Cardiac septum (tissue), 1 donor: ENCODE results near the gene JMJD8. TPM values are rescaled to one million over a fixed set of nuclear protein-coding genes. Genes with fewer than 3 reads are reported as not detected.
A peak's percentile ranks its signal among the peaks of the same experiment; 100 is the strongest.

ENCODE experiments used
- DNase-seq: peaks from one replicate; pipeline ENCODE4 v3.0.0-alpha.2; 2020; ENCODE audit warnings: low spot score
- intact Hi-C: fragments of 100-400 bp; cut with DNase I; formaldehyde crosslinking; loops from one replicate; pipeline ENCODE4 v1.14.0; 2022
- total RNA-seq: library from RNA; stranded (reverse); fragmentation: NEBNext Ultra II Directional; extraction: Animal tissue kit (Norgen Biotek cat#: 25700); gene quantifications from one replicate; pipeline ENCODE4 v1.2.1, GENCODE V29; 2021
- donor health status: DM: no; HTN: no; CAD: no.

JMJD8 gene
- total RNA-seq, 1 donor from 2014 or later = 50.5 TPM

DNA sequence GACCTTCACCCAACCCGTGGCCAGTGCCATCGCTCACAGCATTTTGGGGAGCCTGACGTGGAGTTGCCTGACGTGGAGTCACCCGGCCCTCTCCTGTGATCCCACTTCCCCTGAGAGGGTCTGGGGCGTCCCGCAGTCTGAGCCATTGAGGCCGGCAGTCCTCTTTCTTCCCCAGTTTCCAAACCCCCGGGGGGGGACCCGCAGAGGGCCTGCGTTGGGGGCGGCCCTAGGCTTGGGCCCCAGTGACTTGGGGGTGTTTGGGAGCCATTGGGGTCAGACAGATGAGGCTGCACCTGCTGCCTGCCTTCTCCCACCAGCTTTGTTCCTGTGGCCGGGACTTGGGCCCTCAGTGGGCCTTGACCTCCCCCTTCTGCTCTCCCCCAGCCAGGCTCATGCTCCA, 14.5 kb downstream of the JMJD8 start:
- no peak for DNase-seq
- intact Hi-C loops = no loop called here

DNA sequence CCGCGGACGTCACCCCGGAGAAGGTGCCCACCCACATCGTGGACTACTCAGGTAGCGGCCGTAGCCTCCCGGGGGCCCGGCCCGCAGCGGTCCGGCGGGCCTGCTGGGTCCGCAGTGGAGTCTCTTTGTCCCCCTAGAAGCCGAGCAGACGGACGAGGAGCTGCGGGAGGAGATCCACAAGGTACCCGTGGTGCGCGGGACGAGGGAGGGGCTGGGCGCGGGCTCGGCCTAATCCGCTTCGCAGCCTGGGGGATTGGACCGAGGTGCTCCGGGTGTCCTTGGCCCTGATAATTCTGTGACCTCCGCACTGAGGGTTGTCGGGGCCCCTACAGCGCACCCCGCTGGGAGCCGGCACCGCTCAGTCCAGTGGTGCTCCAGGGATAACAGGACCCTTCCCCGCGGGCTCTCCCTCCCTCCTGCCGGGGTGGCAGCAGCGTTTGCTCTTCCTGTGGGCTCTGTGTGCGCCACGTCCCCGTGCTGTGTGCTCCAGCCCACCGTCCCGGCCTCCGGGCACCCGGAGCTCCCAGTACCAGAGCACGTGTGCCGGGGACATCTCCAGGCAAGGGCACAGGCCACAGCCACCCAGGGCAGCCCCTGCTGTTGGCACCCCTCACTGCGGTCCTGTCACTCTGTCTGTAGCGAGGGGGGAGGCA, 15.5 kb downstream of the JMJD8 start:
- DNase-seq = no peak
- intact Hi-C loops = no loop called here

DNA sequence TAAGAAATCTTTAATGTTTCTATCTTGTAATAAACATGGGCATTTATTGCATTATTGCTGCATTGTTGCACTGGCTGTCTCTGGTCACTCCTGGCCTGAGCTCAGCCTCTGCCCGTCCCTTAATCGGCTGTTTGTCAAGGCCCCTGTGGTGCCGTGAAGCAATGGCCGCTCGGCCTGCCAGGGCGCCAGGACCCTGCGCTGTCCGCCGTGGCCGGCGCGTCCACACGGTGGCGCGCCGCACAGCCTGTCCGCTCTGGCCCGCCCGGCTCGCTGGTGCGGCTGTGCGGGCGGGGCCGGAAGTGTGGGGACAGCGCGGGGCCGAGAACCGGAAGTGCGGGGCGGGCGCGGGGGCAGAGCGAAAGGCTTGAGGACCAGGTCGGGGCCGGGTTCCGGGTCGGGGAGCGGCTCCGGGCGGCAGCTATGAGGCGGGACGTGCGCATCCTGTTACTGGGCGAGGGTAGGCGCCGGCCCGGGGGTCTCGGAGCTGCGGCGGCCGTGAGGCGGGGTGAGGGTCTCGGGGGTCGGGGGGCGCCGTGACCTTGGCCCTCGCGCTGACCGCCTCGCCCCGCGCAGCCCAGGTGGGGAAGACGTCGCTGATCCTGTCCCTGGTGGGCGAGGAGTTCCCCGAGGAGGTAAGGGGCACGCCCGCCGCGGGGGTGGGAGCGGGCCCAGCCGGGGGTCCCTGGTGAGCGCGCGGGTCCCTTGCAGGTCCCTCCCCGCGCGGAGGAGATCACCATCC, 16.2 kb downstream of the JMJD8 start, which contains the start of gene RHOT2:
TSS of gene RHOT2 (plus strand) at position 353 of the 739 bp plus-strand sequence. CDS start at position 421, 68 bp downstream.
- intact Hi-C loops = no loop called here
- DNase-seq = peak; percentile 96

DNA sequence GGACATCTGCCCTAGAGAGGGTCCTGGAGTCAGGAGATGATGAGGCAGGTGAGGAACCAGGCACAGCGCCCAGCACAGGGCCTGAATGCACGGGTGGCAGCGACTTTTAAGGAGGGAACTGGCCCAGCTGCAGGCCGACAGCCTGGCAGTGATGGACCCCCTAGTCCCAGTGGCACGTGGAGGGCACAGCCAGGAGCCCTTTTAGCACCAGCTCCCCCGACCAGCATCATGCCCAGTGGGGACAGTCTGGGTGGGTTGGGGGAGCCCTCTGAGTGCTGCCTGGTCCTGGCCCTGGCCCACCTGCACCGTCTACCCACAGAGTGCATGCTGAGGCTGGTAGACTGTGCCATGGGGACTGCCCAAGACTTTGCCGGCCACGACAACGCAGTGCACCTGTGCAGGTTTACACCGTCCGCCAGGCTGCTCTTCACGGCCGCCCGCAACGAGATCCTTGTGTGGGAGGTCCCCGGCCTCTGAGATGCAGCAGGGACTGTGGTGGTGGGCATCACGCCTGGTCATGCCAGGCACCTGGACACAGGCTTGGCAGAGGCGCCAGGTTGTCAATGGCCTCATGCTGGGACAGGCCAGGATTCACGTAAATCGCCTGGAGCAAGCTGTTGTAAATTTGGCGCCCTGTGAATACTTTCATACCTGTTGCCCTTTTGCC, 16.9 kb downstream of the JMJD8 start:
- DNase-seq = no peak
- intact Hi-C loops = no loop called here

GRCh38 chr16:666572-666971, 17.6 kb downstream of the JMJD8 start:
- intact Hi-C loops = no loop called here
- no peak for DNase-seq

- no peak for DNase-seq
- intact Hi-C loops = loop anchor here (5.0 kb wide), 1 partner anchor 75 kb away; no protein-coding TSS in a partner anchor
Observed at GRCh38 chr16:662597-662996, 21.5 kb downstream of the JMJD8 start.

DNA sequence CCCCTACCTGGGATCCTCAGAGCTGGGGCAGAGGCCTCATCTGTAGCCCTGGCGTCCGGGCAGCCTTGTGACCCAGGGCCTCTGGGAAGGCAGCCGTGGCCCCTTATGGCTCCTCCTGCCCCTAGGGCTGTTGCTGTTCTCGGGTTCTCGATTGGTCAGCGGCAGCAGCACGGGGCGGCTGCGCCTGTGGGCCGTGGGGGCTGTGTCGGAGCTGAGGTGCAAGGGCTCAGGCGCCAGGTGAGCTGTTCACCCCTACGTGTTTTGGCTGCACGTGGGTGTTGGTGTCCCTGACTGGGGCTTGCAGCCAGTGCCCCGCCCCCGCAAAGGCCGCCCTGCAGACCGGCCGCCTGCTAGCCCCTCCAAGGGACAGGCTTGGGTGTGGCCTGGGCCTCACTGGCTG, 22.0 kb downstream of the JMJD8 start:
- no peak for DNase-seq
- intact Hi-C loops = loop anchor here (5.0 kb wide), 1 partner anchor 75 kb away; no protein-coding TSS in a partner anchor

DNA sequence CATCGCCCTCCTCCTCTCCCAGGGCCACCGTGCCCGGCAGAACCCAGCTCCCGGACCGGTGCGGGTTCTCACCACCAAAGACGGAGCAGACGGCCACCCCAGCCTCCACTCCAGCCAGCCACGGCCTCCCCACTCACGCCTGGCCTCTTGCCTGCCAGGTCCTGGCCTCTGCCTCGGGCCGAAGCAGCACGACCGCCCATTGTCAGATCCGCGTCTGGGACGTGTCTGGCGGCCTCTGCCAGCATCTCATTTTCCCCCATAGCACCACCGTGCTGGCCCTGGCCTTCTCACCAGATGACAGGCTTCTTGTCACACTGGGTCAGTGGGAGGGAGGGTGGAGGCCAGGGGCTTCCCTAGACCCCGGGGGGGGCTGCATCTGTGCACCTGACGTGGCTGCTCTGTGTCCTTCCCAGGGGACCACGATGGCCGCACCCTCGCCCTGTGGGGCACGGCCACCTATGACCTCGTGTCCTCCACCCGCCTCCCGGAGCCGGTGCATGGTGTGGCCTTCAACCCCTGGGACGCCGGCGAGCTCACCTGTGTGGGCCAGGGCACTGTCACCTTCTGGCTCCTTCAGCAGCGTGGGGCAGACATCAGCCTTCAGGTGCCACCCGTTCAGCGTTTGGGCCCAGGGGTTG, 22.8 kb downstream of the JMJD8 start:
- DNase-seq = no peak
- intact Hi-C loops = loop anchor here (2.0 to 5.0 kb wide), 2 partner anchors 21 to 74 kb away; partner anchors contain the start of gene MCRIP2

DNA sequence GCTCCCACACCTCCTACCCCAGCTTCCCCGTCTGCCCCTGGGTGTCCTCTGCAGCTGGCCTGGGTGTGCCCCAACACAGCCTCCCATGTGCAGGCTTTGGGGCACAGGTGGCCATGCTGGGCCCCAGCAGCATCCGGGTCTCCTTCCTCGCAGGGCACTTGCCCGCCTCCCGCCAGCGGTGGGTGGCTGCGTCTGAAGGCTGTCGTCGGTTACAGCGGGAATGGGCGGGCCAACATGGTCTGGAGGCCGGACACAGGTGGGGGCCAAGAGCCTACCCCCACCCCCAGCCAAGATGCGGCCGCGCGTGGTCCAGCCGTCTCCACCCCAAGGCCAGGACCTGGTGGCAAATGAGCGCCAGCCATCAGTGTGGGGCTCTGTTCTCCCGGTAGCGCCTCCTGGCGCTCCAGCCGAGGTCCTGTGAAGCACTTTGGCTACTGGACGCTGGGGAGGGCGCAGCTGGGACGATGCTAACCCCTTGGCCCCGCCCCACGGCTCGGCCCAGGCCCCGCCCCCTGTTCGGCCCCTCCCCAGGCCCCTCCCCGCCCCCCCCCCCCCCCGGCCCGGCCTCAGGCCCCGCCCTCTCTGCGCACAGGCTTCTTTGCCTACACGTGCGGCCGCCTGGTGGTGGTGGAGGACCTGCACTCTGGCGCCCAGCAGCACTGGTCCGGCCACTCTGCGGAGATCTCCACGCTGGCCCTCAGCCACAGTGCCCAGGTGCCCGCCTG, 23.5 kb downstream of the JMJD8 start:
- intact Hi-C loops = loop anchor here (2.0 to 5.0 kb wide), 2 partner anchors 20 to 73 kb away; partner anchors contain the start of gene MCRIP2
- peak; percentile 92 for DNase-seq

DNA sequence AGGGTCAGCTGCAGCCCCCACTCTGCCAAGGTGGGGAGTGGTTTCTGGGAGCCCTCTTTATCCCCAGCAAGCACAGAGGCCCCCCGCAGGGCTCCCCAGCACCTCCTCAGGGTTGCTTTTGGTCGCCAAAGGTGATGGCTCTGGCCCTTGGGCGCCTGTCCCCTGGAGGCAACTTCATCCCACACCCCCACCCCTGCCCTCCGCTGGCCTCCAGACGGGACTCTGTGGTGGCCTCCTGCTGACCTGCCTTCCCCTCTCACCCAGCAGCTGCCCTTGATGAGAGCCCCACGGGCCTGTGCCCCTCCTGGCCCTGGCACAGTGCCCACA, 24.0 kb downstream of the JMJD8 start:
- intact Hi-C loops = loop anchor here (2.0 to 5.0 kb wide), 2 partner anchors 19 to 73 kb away; partner anchors contain the start of gene MCRIP2

GRCh38 chr16:659618-660017, 24.5 kb downstream of the JMJD8 start:
- intact Hi-C loops = loop anchor here (2.0 to 5.0 kb wide), 2 partner anchors 19 to 72 kb away; partner anchors contain the start of gene MCRIP2
- no peak for DNase-seq

More for the DNA sequence above, 24.0 kb downstream of the JMJD8 start:
- DNase-seq = no peak

- intact Hi-C loops = no loop called here
- DNase-seq = no peak
Observed at GRCh38 chr16:658679-659571, 25.2 kb downstream of the JMJD8 start.

DNA sequence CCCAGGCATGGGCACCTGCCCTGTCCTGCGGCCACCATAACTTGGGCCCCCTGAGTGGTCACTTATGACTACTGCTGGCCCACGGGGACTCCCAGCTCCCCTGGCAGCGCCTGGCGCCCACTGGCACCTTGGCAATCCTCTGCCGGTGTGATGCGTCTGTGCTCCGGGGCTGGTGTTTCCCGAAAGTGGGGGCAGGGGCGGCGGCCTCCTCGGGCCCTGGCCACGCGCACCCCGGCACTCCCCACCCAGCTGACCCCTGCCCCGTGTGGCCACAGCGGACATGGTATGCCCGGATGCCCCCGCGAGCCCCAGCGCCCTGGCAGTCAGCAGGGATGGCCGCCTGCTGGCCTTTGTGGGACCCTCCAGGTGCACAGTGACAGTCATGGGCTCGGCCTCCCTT, 26.6 kb downstream of the JMJD8 start:
- intact Hi-C loops = no loop called here
- no peak for DNase-seq

DNA sequence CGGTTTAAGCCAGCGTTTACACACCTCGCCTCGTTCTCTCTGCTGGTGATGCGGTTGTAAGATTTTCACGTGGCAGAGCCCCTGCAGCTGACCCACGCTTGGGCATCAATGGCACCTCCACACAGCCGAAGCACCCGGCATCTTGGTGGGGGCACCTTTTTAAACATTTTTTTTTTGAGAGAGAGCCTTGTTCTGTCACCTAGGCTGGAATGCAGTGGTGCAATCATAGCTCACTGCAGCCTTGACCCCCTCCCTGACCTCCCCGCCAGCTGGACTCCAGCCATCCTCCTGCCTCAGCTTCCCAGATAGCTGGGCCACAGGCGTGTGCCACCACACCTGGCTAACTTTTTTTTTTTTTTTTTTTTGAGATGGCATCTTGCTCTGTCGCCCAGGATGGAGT, 30.1 kb downstream of the JMJD8 start:
- no peak for DNase-seq
- intact Hi-C loops = no loop called here

DNA sequence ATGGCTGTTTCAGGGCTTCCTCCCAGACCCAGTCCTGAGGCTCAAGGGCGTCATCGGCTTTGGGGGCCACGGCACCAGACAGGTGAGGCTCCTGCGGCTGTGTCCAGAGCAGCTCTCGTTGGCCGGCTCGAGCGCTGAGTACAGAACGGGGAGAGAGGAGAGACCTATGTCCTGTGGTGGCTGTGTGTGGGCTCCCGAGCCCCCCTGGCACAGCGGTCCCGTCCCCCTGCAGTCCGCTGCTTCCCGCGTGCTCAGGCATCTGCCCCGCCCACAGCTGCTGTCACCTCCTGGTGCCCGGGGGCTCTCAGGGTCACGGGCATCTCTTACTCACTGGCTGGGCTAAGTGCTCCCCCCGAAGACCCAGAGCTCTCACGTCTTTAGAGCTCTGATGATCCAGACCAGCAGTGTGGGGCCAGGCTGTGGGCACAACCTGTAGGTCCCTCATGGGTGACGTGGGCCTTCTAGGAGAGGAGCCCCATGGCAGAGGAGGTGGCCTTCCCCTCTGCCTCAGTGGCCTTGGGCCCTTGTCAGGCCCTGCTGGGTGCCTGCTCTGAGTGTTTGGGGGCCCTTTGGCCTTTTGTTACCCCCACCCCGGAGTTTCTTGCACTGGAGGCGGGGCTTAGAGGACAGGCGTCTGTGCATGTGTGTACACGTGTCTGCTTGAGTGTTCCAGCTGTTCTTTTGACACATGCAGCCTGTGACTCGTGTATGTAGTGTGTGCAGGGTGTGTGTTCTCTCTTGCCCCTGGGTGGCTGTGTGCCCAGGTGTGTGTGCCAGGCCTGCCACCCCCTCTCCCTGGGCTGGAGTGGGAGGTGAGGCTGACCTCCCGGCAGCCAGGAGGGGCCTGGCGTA, 31.5 kb downstream of the JMJD8 start:
- DNase-seq = no peak
- intact Hi-C loops = no loop called here

GRCh38 chr16:651844-652243, 32.3 kb downstream of the JMJD8 start:
- intact Hi-C loops = no loop called here

DNA sequence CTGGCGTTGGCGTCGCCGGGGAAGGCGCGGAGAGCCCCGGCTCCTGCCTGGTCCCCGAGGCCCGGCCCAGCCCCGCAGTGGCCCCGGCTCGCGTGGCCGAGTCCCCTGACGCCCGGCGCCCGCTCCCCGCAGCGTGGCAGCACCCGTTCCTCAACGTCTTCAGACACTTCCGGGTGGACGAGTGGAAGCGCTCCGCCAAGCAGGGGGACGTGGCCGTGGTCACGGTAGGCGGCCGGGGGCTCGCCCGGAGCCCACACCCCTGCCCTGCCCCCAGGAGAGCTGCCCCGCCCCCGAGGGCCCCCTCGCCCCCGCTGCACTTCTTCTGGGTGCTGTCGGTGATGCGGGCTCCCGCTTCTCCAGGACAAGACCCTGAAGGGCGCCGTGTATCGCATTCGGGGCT, 34.5 kb downstream of the JMJD8 start:
- intact Hi-C loops = no loop called here
- no peak for DNase-seq

More at GRCh38 chr16:651844-652243, 32.3 kb downstream of the JMJD8 start:
- no peak for DNase-seq
